Tibial artery (tissue), 4 donors: Measurements from ENCODE around the gene NTSR1.
"Not testable (repeated sequence)": the region's sequence is repeated elsewhere in the genome, so short reads cannot be mapped to it uniquely, and the experiment has no call there.

ENCODE experiments used
- DNase-seq, 2 donors: peaks; one replicate each; pipeline ENCODE4 v3.0.0-alpha.2; 2019
- H3K27ac ChIP-seq, 2 donors: fragments of 200-600 bp; sonication (generic) in 1 of 2; 1 replicate in 1 of 2; 2 replicates in 1 of 2; pipeline ENCODE4 v1.5.1; 2018 to 2019; ENCODE audit warnings: mild to moderate bottlenecking in 1 of 2
- H3K27me3 ChIP-seq, 2 donors: fragments of 200-600 bp; sonication (generic) in 1 of 2; one replicate each; pipeline versions ENCODE4 v1.5.1 to v1.6.0; 2016 to 2019
- H3K36me3 ChIP-seq, 3 donors: fragments of 200-600 bp; sonication (generic) in 2 of 3; one replicate each; pipeline ENCODE4 v1.5.1; 2016 to 2019; ENCODE audit warnings: mild to moderate bottlenecking in 2 of 3
- H3K4me1 ChIP-seq, 4 donors: fragments of 200-600 bp; sonication (generic) in 2 of 4; 1 replicate in 3 of 4; 2 replicates in 1 of 4; pipeline ENCODE4 v1.5.1; 2016 to 2019
- H3K4me3 ChIP-seq, 2 donors: fragments of 200-600 bp; sonication (generic) in 1 of 2; 1 replicate in 1 of 2; 2 replicates in 1 of 2; pipeline ENCODE4 v1.5.1; 2018 to 2019; ENCODE audit warnings: mild to moderate bottlenecking in 2 of 2
- H3K9me3 ChIP-seq, 3 donors: fragments of 200-600 bp; sonication (generic) in 1 of 3; one replicate each; pipeline ENCODE4 v1.5.1; 2016 to 2019
- intact Hi-C: fragments of 100-400 bp; cut with DNase I; formaldehyde crosslinking; loops from one replicate; pipeline ENCODE4 v1.15.0; 2023; ENCODE audit warnings: low total_unique reads
- TF ChIP-seq, protein P1 (sequence below), 2 experiments: fragments of 200-600 bp in 1 of 2; fragments of 450-650 bp in 1 of 2; IDR thresholded peaks; one replicate each; pipeline ENCODE4 v1.5.1; 2017 to 2019; ENCODE audit warnings: antibody characterized with exemption in 2 of 2, mild to moderate bottlenecking in 1 of 2, moderate library complexity in 1 of 2

NTSR1 gene

DNA sequence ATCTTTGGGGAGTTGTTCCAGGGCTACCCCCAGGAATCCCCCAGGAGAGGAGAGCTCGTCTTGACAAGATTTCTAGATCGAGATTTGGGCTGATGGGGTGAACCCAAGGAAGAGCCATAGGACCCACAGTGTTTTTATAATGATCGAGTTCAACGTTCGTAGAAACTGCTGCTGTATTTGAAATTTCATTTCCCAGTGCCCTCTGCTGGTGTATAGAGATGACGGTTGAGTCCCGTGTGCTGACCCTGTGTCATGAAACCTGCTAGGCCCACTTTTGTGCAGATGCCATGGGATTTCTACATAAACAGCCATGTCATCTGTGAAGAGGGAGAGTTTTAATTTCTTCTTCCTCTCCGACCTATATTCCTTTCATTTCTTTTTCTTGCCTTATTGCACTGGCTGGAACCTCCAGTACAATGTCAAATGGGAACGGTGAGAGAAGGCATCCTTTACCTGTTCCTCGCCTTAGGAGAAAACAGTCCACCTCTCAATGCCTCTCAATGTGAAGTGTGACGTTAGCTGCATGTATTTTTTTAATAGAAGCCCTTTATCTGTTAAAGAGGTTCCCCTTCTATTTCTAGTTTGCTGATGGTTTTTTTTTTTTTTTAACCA is 28.6 kb upstream of the NTSR1 start:
- TF ChIP-seq, protein P1, sequence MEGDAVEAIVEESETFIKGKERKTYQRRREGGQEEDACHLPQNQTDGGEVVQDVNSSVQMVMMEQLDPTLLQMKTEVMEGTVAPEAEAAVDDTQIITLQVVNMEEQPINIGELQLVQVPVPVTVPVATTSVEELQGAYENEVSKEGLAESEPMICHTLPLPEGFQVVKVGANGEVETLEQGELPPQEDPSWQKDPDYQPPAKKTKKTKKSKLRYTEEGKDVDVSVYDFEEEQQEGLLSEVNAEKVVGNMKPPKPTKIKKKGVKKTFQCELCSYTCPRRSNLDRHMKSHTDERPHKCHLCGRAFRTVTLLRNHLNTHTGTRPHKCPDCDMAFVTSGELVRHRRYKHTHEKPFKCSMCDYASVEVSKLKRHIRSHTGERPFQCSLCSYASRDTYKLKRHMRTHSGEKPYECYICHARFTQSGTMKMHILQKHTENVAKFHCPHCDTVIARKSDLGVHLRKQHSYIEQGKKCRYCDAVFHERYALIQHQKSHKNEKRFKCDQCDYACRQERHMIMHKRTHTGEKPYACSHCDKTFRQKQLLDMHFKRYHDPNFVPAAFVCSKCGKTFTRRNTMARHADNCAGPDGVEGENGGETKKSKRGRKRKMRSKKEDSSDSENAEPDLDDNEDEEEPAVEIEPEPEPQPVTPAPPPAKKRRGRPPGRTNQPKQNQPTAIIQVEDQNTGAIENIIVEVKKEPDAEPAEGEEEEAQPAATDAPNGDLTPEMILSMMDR (IDR thresholded peaks at IDR 0.05): no peak
- Histone ChIP-seq H3K27me3 (peaks cover 0 to 66% of the 10 kb centered on the region in 2 donors), H3K36me3 (no peaks in the 10 kb centered on the region), H3K4me3 (no peak overlapping the region), H3K4me1 (no peaks in the 10 kb centered on the region), H3K27ac (no peak overlapping the region), H3K9me3 (peaks cover 0 to 7% (median 0%) of the 10 kb centered on the region in 3 donors)
- intact Hi-C loops: no loop called here
- DNase-seq: no peak

DNA sequence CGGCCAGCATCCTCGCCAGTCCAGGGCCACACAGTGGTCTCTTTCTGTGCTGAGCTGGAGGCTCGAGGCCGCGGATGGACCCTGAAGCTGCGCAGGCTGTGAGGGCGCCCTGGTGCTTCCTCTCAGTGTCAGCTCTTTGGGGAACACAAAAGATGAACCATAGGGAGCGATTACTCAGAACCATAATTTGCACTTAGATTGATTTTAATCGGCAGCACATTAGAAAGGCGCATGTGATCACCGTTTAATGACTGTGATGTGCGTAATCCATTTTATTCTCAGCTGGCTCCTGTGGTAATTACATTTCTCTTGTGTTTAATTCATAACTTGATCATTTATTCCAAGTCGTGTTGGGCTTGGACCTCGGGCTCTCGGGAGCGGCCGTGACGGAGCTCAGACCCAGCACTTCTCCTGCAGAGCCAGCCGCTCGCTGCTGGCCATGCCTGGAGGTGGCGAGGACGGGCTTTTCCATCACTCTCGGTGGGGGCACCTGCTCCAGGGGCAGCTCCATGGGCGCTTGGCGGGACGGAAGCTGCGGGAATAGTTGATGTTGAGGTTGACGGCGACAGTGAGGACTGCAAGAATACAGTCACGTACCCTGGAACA is 25.6 kb upstream of the NTSR1 start:
- no peak overlapping the region for H3K27ac ChIP-seq
- TF ChIP-seq, protein P1 (IDR thresholded peaks at IDR 0.05): no peak
- peaks cover 0 to 76% of the 10 kb centered on the region in 2 donors for H3K27me3 ChIP-seq

DNA sequence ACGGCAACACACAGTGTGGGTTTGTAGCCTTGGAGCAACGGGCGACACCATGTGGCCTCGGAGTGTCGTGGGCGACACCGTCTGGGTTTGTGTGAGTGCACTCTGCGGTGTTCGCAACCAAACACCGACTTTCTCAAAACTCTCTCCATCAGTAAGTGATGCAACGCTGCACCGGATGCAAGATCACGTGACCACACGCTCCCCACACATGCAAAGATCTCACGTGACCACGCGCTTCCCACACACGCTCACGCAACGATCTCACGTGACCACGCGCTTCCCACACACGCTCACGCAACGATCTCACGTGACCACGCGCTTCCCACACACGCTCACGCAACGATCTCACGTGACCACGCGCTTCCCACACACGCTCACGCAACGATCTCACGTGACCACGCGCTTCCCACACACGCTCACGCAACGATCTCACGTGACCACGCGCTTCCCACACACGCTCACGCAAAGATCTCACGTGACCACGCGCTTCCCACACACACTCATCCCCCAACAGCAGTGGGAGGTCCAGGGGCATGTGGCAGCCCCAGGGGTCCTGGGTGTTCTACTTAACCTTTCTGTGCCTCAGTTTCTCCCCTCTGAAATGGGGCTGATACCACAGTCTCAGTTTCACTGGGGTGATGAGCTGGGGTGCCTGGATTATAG is 24.8 kb upstream of the NTSR1 start:
- H3K9me3 ChIP-seq, H3K4me3 ChIP-seq, H3K36me3 ChIP-seq, H3K4me1 ChIP-seq, intact Hi-C loops, H3K27ac ChIP-seq, DNase-seq: not testable (repeated sequence)
- H3K27me3 ChIP-seq: peaks cover 0 to 84% of the 10 kb centered on the region in 2 donors

More for the DNA sequence above, 25.6 kb upstream of the NTSR1 start:
- Histone ChIP-seq H3K36me3 (no peaks in the 10 kb centered on the region), H3K9me3 (peaks cover 0 to 7% (median 0%) of the 10 kb centered on the region in 3 donors), H3K4me3 (no peak overlapping the region), H3K4me1 (peaks cover 0 to 3% (median 0%) of the 10 kb centered on the region in 4 donors)
- DNase-seq: no peak
- intact Hi-C loops: no loop called here

DNA sequence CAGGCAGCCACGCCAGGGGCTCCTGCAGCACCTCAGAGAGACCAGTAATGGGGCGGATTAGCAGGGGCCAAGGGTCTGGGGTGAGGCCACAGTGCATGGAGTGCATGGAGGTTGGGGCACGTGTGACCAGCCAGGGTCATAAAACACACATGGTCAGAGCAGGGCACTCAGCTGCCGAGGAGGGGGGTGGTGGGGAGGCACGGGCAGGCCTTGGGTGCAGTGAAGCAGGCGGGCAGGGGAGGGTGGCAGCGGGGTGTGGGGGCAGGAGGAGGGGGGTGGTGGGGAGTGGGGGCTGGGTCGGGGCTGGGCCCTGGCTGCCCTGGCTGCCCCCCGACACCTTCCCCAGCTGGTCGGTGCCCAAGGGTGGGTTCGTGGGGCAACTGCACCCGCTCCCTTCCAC is 23.7 kb upstream of the NTSR1 start:
- Histone ChIP-seq H3K27ac (no peak overlapping the region), H3K27me3 (peaks cover 0 to 88% of the 10 kb centered on the region in 2 donors), H3K4me1 (peaks cover 0 to 3% (median 0%) of the 10 kb centered on the region in 4 donors), H3K4me3 (no peak overlapping the region), H3K9me3 (peaks cover 0 to 3% (median 0%) of the 10 kb centered on the region in 3 donors), H3K36me3 (no peaks in the 10 kb centered on the region)
- TF ChIP-seq, protein P1 (IDR thresholded peaks at IDR 0.05): no peak
- DNase-seq: no peak
- intact Hi-C loops: no loop called here

DNA sequence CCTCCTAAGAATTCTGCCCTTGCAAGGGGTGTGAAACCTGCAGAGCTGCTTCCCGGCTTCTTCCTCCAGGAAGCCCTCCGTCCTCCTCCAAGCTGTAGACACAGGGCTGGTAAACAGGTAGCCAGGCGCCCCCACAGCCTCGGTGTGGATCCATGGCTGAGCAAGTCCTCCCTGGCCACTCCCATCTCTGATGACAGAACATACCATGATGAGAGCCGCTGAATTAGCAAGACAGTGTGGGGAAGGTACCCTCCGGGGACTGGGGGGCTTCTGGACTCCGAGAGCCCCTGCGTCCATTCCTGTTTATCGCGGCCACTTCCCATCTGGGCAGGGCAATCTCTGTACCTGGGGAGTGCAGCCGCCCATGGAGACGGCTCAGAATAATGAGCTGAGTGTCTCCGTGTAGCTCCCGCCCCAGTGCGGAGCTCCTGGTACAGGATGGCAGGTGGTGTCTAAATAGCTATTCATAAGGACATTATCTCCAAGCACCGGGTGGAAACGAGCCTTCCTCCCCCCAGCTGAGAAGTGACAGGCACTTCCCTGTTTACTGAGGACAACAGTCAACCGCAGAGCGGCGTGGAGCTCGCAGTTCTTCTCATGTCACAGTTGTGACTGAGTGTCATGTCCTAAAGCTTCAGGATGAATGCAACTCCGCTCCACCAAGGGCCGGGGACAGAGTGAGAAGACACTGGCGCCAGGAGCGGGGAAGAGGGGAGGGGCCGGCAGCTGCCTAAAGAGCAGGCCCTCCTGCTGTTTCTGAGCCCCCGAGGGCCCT is 22.7 kb upstream of the NTSR1 start:
- TF ChIP-seq, protein P1 (IDR thresholded peaks at IDR 0.05): no peak
- intact Hi-C loops: no loop called here
- Histone ChIP-seq H3K4me3 (no peak overlapping the region), H3K27me3 (peaks cover 0 to 92% of the 10 kb centered on the region in 2 donors), H3K4me1 (peaks cover 0 to 3% (median 0%) of the 10 kb centered on the region in 4 donors), H3K9me3 (no peaks in the 10 kb centered on the region), H3K36me3 (no peaks in the 10 kb centered on the region), H3K27ac (no peak overlapping the region)
- peak; percentile 65 to 75 for DNase-seq
